Smooth muscle cell (in vitro differentiated cells): Measurements from ENCODE around the gene ZNF200. TPM values are rescaled to one million over a fixed set of nuclear protein-coding genes. Genes with fewer than 3 reads are reported as not detected.

Experiments
- DNase-seq: peaks from one replicate; lab custom pipeline; 2025; ENCODE audit not compliant: unreplicated experiment; lab: John Stamatoyannopoulos, UW
- H2AFZ ChIP-seq: fragments of 200-600 bp; sonication (generic); 2 replicates; pipeline ENCODE4 v1.6.0; 2016; ENCODE audit warnings: antibody characterized with exemption, low read depth, mild to moderate bottlenecking
- H3F3A ChIP-seq: fragments of 200-600 bp; sonication (generic); 2 replicates; pipeline ENCODE4 v1.6.0; 2017; ENCODE audit warnings: antibody characterized with exemption, low read depth
- H3K27ac ChIP-seq: fragments of 200-600 bp; sonication (generic); 2 replicates; pipeline ENCODE4 v1.5.1; 2016; ENCODE audit warnings: low read depth, mild to moderate bottlenecking
- H3K27me3 ChIP-seq: fragments of 200-600 bp; sonication (generic); 2 replicates; pipeline ENCODE4 v1.6.1; 2016; ENCODE audit warnings: low read depth, mild to moderate bottlenecking
- H3K36me3 ChIP-seq: fragments of 200-600 bp; sonication (generic); 2 replicates; pipeline ENCODE4 v1.5.1; 2016; ENCODE audit warnings: low read depth
- H3K4me1 ChIP-seq: fragments of 200-600 bp; sonication (generic); 2 replicates; pipeline ENCODE4 v1.5.1; 2016; ENCODE audit warnings: low read depth
- H3K4me2 ChIP-seq: fragments of 200-600 bp; sonication (generic); 2 replicates; pipeline ENCODE4 v1.6.0; 2016; ENCODE audit warnings: mild to moderate bottlenecking
- H3K4me3 ChIP-seq: fragments of 200-600 bp; sonication (generic); 2 replicates; pipeline ENCODE4 v1.5.1; 2016; ENCODE audit warnings: mild to moderate bottlenecking
- H3K79me2 ChIP-seq: fragments of 200-600 bp; sonication (generic); 2 replicates; pipeline ENCODE4 v1.6.0; 2016; ENCODE audit warnings: low read depth, mild to moderate bottlenecking
- H3K9ac ChIP-seq: fragments of 200-600 bp; sonication (generic); 2 replicates; pipeline ENCODE4 v1.6.0; 2016; ENCODE audit warnings: low read depth
- H3K9me3 ChIP-seq: fragments of 200-600 bp; sonication (generic); replicated peaks from 2 replicates; pipeline ENCODE4 v1.5.1; 2016; ENCODE audit warnings: low read depth
- H4K20me1 ChIP-seq: fragments of 200-600 bp; sonication (generic); 2 replicates; pipeline ENCODE4 v1.6.0; 2016; ENCODE audit warnings: low read depth
- CTCF ChIP-seq: fragments of 200-600 bp; sonication (generic); IDR thresholded peaks from 2 replicates; pipeline ENCODE4 v1.5.1; 2017; ENCODE audit warnings: borderline replicate concordance, mild to moderate bottlenecking, antibody characterized with exemption; ENCODE audit not compliant: insufficient read depth, poor library complexity, severe bottlenecking
- WGBS: methylation state at CpG from one replicate; pipeline ENCODE4 v1.1.7; 2016; ENCODE audit warnings: low lambda C conversion rate; 5-methylcytosine and 5-hydroxymethylcytosine counted together
- polyA plus RNA-seq: library from polyadenylated mRNA; unstranded; fragments of >200 nt; fragmentation: Nextera tagmentation; extraction: Ambion mirVana; gene quantifications from 2 replicates; pipeline ENCODE4 v1.2.1, GENCODE V29; 2016
- total RNA-seq: library from RNA; depleted of rRNA; stranded (reverse); fragments of >200 nt; gene quantifications from 2 replicates; pipeline ENCODE4 v1.2.3, GENCODE V29; 2014

ZNF200 gene
- total RNA-seq (7.7 and 8.7 TPM in 2 replicates), polyA plus RNA-seq (6.1 and 7.0 TPM in 2 replicates)

DNA sequence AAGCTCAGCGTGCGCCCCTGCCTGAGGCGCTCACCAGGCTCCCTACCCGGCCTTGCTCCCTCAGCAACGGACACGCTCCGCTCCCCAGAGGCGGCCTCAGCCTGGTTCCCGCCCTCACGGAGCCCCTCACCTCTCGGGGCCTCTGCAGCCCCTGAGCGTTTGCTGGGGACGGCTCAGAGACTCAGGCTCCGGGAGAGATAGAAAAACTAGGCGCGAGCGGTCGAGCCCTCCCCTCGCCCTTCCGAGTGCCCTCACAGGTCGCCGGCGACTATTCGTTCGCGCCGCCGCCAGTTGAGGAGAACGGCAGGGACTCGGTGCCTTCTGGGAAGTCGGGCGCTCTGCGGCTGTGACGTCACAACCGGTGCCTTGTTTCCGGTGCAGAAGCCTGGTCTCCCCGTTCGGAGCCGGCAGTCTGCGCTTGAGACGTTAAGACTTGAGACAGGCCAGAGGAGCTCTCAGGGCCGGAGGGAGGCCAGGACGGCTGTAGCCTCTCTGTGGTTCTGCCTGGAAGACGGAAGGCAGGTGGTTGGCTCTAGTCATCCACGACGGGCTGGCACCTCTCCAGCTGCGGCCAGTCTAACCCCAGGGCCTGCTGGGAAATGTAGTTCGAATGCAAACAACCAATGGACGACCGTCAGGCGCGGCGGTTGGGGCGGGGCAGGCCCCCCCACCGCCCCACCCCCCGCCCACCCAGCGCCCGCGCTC lies at the start of gene ZNF200:
TSS of gene ZNF200 (minus strand) at position 302 of the 705 bp plus-strand sequence. CDS start 1,403 bp downstream, outside the sequence.
- 2% methylated on average over 49 of the region's 59 CpGs for WGBS

DNA sequence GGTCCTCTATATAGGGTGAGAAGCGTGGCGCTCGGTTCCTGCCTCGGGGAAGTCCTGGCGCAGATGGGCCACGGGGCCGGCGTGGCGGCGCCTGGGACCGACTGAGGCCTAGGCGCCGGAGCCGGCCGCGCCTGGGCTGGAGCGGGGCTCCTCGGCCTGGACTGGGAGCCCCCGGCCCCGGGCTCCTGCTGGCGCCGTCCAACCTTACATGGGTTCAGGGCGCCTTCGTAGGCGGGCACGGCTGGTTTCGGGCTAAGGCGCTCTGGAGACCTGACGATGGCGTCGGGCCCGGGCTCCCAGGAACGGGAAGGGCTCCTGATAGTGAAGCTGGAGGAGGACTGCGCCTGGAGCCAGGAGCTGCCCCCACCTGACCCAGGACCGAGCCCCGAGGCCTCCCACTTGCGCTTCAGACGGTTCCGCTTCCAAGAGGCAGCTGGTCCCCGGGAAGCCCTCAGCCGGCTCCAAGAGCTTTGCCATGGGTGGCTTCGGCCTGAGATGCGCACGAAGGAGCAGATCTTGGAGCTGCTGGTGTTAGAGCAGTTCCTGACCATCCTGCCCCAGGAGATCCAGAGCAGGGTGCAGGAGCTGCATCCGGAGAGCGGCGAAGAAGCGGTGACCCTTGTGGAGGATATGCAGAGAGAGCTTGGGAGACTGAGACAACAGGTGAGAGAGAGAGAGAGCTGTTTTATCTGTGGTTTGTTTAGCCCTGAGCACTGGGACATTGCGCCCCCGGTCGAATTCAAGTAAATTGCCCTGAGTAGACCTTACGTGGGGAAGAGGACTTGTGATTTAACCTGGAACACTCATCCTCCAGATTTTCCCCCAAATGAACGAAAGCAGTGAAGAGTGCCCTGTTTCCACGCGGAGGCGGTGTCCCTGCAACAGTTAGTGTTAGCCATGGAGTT lies 48.8 kb upstream of the ZNF200 start:
- H3K79me2 ChIP-seq: peaks cover 52% of the 10 kb centered on the region
- peaks cover 11% of the 10 kb centered on the region for H4K20me1 ChIP-seq
- peak overlapping the region; percentile 93 for H3K9ac ChIP-seq
- H3K27me3 ChIP-seq: no peaks in the 10 kb centered on the region
- WGBS: 4% methylated on average over 56 of the region's 56 CpGs
- peak overlapping the region; percentile 98 for H3K27ac ChIP-seq
- TF ChIP-seq CTCF: no peak
- peak overlapping the region; percentile 85 for H3K4me3 ChIP-seq
- H3K36me3 ChIP-seq: peaks cover 22% of the 10 kb centered on the region
- no peaks in the 10 kb centered on the region for H3F3A ChIP-seq
- H3K9me3 ChIP-seq: peaks cover 7% of the 10 kb centered on the region
- H3K4me1 ChIP-seq: peaks cover 14% of the 10 kb centered on the region
- DNase-seq: no peak
- peak overlapping the region; percentile 85 for H2AFZ ChIP-seq
- H3K4me2 ChIP-seq: peak overlapping the region; percentile 99

More for the DNA sequence above, at the start of gene ZNF200:
- H4K20me1 ChIP-seq: no peaks in the 10 kb centered on the region
- peaks cover 29% of the 10 kb centered on the region for H3K36me3 ChIP-seq
- H3K79me2 ChIP-seq: peaks cover 13% of the 10 kb centered on the region
- peak within 1 kb of the TSS; percentile 83 for H3K27ac ChIP-seq
- H3K4me2 ChIP-seq: peak within 1 kb of the TSS; percentile 91
- H3F3A ChIP-seq: no peaks in the 10 kb centered on the region
- TF ChIP-seq CTCF: no peak
- H3K27me3 ChIP-seq: no peaks in the 10 kb centered on the region
- peaks cover 13% of the 10 kb centered on the region for H3K9me3 ChIP-seq
- H3K9ac ChIP-seq: peak within 1 kb of the TSS; percentile 75
- H3K4me1 ChIP-seq: peaks cover 4% of the 10 kb centered on the region
- peak within 1 kb of the TSS; percentile 73 for H3K4me3 ChIP-seq
- DNase-seq: peak; percentile 74
- peak within 1 kb of the TSS; percentile 75 for H2AFZ ChIP-seq

- Histone ChIP-seq H3K27ac (peak within 1 kb of the TSS; percentile 98), H3K27me3 (peaks cover under 1% of the 10 kb centered on the region), H2AFZ (peak within 1 kb of the TSS; percentile 85), H3K4me2 (peak within 1 kb of the TSS; percentile 99), H3F3A (no peaks in the 10 kb centered on the region), H3K4me3 (peak within 1 kb of the TSS; percentile 85), H3K9ac (peak within 1 kb of the TSS; percentile 93), H3K36me3 (peaks cover 15% of the 10 kb centered on the region), H4K20me1 (peaks cover 11% of the 10 kb centered on the region), H3K4me1 (peaks cover 14% of the 10 kb centered on the region), H3K79me2 (peaks cover 44% of the 10 kb centered on the region), H3K9me3 (no peaks in the 10 kb centered on the region)
- peak; percentile 90 for DNase-seq
- no peak for TF ChIP-seq CTCF
- under 1% methylated on average over 72 of the region's 72 CpGs for WGBS
Observed at GRCh38 chr16:3282730-3283542, 48.0 kb upstream of the ZNF200 start, which contains the start of gene ZNF263. Gene ZNF263 (plus strand): TSS chr16:3283491. CDS start chr16:3283819, 328 bp downstream.
